Upper lobe of right lung (tissue), 1 donor: ENCODE data around the gene CAVIN2. TPM values are rescaled to one million over a fixed set of nuclear protein-coding genes. Genes with fewer than 3 reads are reported as not detected.

ENCODE experiments used
- ATAC-seq: fragments of 200-7000 bp; cut with Tn5 transposase; one replicate; pipeline ENCODE4 v1.9.1; 2020; ENCODE audit warnings: mild to moderate bottlenecking, moderate library complexity
- DNase-seq: peaks from one replicate; pipeline ENCODE4 v3.0.0-alpha.2; 2020
- H3K27ac ChIP-seq: fragments of 200-600 bp; one replicate; pipeline ENCODE4 v1.8.0; 2022
- H3K27me3 ChIP-seq: fragments of 200-600 bp; one replicate; pipeline ENCODE4 v1.8.0; 2022; ENCODE audit warnings: mild to moderate bottlenecking
- H3K36me3 ChIP-seq: fragments of 200-600 bp; one replicate; pipeline ENCODE4 v1.8.0; 2022
- H3K4me1 ChIP-seq: fragments of 200-600 bp; one replicate; pipeline ENCODE4 v1.8.0; 2022
- H3K4me3 ChIP-seq: fragments of 200-600 bp; one replicate; pipeline ENCODE4 v1.8.0; 2022; ENCODE audit warnings: mild to moderate bottlenecking
- H3K9me3 ChIP-seq: fragments of 200-600 bp; one replicate; pipeline ENCODE4 v1.8.0; 2022
- CTCF ChIP-seq: fragments of 200-600 bp; IDR thresholded peaks from one replicate; pipeline ENCODE4 v1.8.0; 2022; ENCODE audit warnings: antibody characterized with exemption
- intact Hi-C: fragments of 100-400 bp; cut with DNase I; formaldehyde crosslinking; loops from one replicate; pipeline ENCODE4 v1.11.0; 2022
- total RNA-seq: library from RNA; stranded (reverse); fragmentation: NEBNext Ultra II Directional; extraction: Animal tissue kit (Norgen Biotek cat#: 25700); gene quantifications from one replicate; pipeline ENCODE4 v1.2.1, GENCODE V29; 2021
- donor health status: DM: no; HTN: yes; CAD: no; lungs with severe emphysema.

The CAVIN2 gene
- total RNA-seq, 1 donor from 2014 or later = 185 TPM

GRCh38 chr2:191869781-191870180 is 22.9 kb upstream of the CAVIN2 start:
- no peaks in the 10 kb centered on the region for H3K27me3 ChIP-seq
- DNase-seq = no peak
- no peaks in the 10 kb centered on the region for H3K9me3 ChIP-seq
- H3K4me1 ChIP-seq = peaks cover 32% of the 10 kb centered on the region
- no peak overlapping the region for H3K4me3 ChIP-seq
- no peak for TF ChIP-seq CTCF
- intact Hi-C loops = no loop called here
- H3K27ac ChIP-seq = no peak overlapping the region
- no peak for ATAC-seq
- no peaks in the 10 kb centered on the region for H3K36me3 ChIP-seq

GRCh38 chr2:191869178-191869577 is 22.3 kb upstream of the CAVIN2 start:
- no peaks in the 10 kb centered on the region for H3K27me3 ChIP-seq
- ATAC-seq = no peak
- no peak overlapping the region for H3K4me3 ChIP-seq
- no peak for DNase-seq
- TF ChIP-seq CTCF = no peak
- H3K36me3 ChIP-seq = no peaks in the 10 kb centered on the region
- intact Hi-C loops = no loop called here
- H3K9me3 ChIP-seq = no peaks in the 10 kb centered on the region
- H3K4me1 ChIP-seq = peaks cover 35% of the 10 kb centered on the region
- no peak overlapping the region for H3K27ac ChIP-seq

GRCh38 chr2:191867507-191867847 is 20.6 kb upstream of the CAVIN2 start:
- Histone ChIP-seq H3K27me3 (no peaks in the 10 kb centered on the region), H3K36me3 (no peaks in the 10 kb centered on the region), H3K9me3 (no peaks in the 10 kb centered on the region), H3K4me1 (peaks cover 41% of the 10 kb centered on the region), H3K27ac (peak overlapping the region; percentile 64), H3K4me3 (no peak overlapping the region)
- DNase-seq (no peak), ATAC-seq (no peak)
- intact Hi-C loops = no loop called here
- TF ChIP-seq CTCF = no peak

- DNase-seq (no peak), ATAC-seq (peak; percentile 88)
- no peak overlapping the region for H3K4me3 ChIP-seq
Measured at GRCh38 chr2:191866675-191867506, 20.0 kb upstream of the CAVIN2 start.

GRCh38 chr2:191866195-191866594 is 19.3 kb upstream of the CAVIN2 start:
- Histone ChIP-seq H3K9me3 (no peaks in the 10 kb centered on the region), H3K27me3 (no peaks in the 10 kb centered on the region), H3K36me3 (no peaks in the 10 kb centered on the region), H3K4me1 (peaks cover 41% of the 10 kb centered on the region), H3K4me3 (no peak overlapping the region), H3K27ac (peak overlapping the region; percentile 64)
- no peak for ATAC-seq
- no peak for DNase-seq
- intact Hi-C loops = no loop called here
- no peak for TF ChIP-seq CTCF

More at GRCh38 chr2:191866675-191867506, 20.0 kb upstream of the CAVIN2 start:
- Histone ChIP-seq H3K4me1 (peaks cover 41% of the 10 kb centered on the region), H3K27me3 (no peaks in the 10 kb centered on the region), H3K27ac (peak overlapping the region; percentile 64), H3K36me3 (no peaks in the 10 kb centered on the region), H3K9me3 (no peaks in the 10 kb centered on the region)
- no peak for TF ChIP-seq CTCF
- intact Hi-C loops = no loop called here
